ENCODE measurements around the gene PVALEF. TPM values are rescaled to one million over a fixed set of nuclear protein-coding genes. Genes with fewer than 3 reads are reported as not detected.
A peak's percentile ranks its signal among the peaks of the same experiment; 100 is the strongest.

Gene PVALEF

DNA sequence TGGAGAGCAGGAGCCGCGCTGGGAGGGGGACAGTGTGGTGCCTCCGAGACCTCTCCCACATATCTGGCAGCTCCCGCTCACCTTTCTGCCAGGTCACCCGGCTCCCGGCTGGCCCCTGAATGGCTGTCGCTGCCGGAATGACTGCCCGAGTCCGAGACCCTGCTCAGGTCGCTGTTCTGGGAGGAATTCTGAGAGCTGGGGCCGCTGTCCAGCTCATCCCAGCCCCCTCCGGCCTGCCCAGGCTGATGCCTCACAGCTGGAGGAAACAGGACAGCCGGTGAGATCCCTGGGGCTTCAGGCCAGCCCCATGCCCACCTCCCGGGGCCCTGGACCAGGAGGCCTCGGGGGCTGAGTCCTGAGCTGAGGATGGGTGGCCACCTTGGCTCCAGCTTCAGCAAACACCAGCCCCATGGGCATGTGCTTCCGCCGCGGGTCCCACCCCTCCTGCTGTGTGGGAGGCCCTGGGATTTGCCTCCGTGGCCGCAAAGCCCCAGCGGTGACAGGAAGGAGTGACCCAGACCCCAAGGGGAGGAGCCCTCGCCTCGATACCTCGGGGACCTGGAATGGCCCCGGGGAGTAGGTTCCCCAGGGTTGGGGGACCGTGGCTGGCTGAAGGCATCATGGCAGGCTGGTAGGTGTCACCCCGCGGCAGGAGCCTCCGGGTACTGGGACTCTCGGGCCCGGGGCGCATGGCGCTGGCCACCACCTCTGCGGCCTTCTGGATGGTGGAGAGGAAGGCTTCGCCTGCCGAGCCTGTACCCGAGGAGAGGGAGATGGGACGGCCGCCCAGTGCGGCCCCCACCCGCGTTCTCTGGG, 66.7 kb downstream of the PVALEF start:
- H2AFZ ChIP-seq (ENCODE audit: low read length), result no peak overlapping the region
- H2BK12ac ChIP-seq (ENCODE audit: low read length), result peak overlapping the region; percentile 12
- peaks cover 0 to 4% of the 10 kb centered on the region in 2 donors for H3K9me3 ChIP-seq (replicated peaks in 1 of 2; ENCODE audit: control insufficient read depth in 2 of 2, insufficient read depth in 1 of 2, low read depth in 1 of 2, low read length in 2 of 2)
- no peaks in the 10 kb centered on the region for H3K4me1 ChIP-seq (ENCODE audit: control insufficient read depth in 2 of 2, insufficient read depth in 1 of 2, low read depth in 1 of 2, low read length in 2 of 2)
- H3K14ac ChIP-seq (ENCODE audit: low read length), result no peak overlapping the region
- H3K79me1 ChIP-seq (ENCODE audit: low read depth, low read length), result peaks cover 20% of the 10 kb centered on the region
- no peak overlapping the region for H2BK15ac ChIP-seq (ENCODE audit: low read length)
- no peak overlapping the region for H3K9ac ChIP-seq (ENCODE audit: low read depth, low read length, poor library complexity)
- no peak overlapping the region for H2BK120ac ChIP-seq (ENCODE audit: low read depth, low read length)
- no peak overlapping the region for H3K27ac ChIP-seq (replicated peaks; ENCODE audit: low read length)
- no peak for DNase-seq (ENCODE audit: low spot score)
- H4K8ac ChIP-seq (ENCODE audit: low read depth, low read length), result no peak overlapping the region
- H2AK5ac ChIP-seq (ENCODE audit: low read depth, low read length), result no peak overlapping the region
- no CpG with 5 or more reads among the region's 43 CpGs for WGBS, 2 donors (ENCODE audit: extremely low coverage in 2 of 2, insufficient read length in 2 of 2, insufficient replicate concordance in 1 of 2)
- no peak overlapping the region for H3K4me3 ChIP-seq (ENCODE audit: low read length in 2 of 2)
- H3K4me2 ChIP-seq (ENCODE audit: insufficient read depth, low read length, poor library complexity, severe bottlenecking), result no peak overlapping the region
- peaks cover 11 to 24% of the 10 kb centered on the region in 2 donors for H3K36me3 ChIP-seq (replicated peaks in 1 of 2; ENCODE audit: control insufficient read depth in 2 of 2, insufficient read depth in 2 of 2, low read length in 2 of 2)
- no peak overlapping the region for H3K4ac ChIP-seq (ENCODE audit: low read length)
- no peaks in the 10 kb centered on the region for H3K27me3 ChIP-seq (ENCODE audit: control insufficient read depth in 3 of 3, insufficient read depth in 3 of 3, low read depth in 1 of 3, low read length in 3 of 3)
- no peak overlapping the region for H4K91ac ChIP-seq (ENCODE audit: low read depth, low read length, poor library complexity)
- no peak overlapping the region for H3K18ac ChIP-seq (ENCODE audit: low read length)
- no peak overlapping the region for H2BK5ac ChIP-seq (ENCODE audit: low read length)
- no peak overlapping the region for H3K23ac ChIP-seq (ENCODE audit: low read depth, low read length, poor library complexity)

Small RNA genes lying within 50 kb of the gene (small RNA-seq; reads per million reads assigned to genes)
- gene MIR1250 (ENCODE audit: insufficient read depth) (5.9 reads per million, percentile 30 among the genes with 10 or more reads in this experiment), gene MIR3065 (ENCODE audit: insufficient read depth) (114 reads per million, percentile 96 among the genes with 10 or more reads in this experiment), gene MIR657 (ENCODE audit: insufficient read depth) (not detected)
